Occipital lobe (tissue), 2 donors: Measurements from ENCODE around the gene ARHGAP32. TPM values are rescaled to one million over a fixed set of nuclear protein-coding genes. Genes with fewer than 3 reads are reported as not detected.

ENCODE experiments used
- DNase-seq: peaks from one replicate; lab custom pipeline; 2025; lab: John Stamatoyannopoulos, UW
- total RNA-seq: library from RNA; depleted of rRNA; stranded (reverse); fragments of >200 nt; gene quantifications from one replicate; pipeline ENCODE4 v1.2.3, GENCODE V29; 2014

The ARHGAP32 gene
- total RNA-seq, 1 donor from 2014 or later: 134 TPM

DNA sequence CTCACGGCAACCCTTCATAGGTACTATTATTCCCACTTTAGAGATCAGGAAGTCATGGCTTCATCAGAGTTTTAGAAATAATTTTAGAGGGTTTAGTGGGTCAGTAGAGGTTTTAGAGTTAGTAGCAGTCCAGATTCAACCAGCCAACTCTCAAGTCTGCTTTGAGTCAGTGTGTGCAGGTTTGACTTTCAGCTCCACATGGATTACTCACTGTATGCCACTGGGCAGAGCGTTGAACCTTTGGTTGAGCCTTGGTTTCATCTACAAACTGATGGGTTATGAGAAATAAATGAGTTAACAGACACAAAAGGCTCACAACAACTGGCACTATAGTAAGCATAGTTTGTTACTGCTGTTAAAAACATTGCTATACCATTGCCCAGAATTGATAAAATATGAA, 230.5 kb downstream of the ARHGAP32 start:
- no peak for DNase-seq

DNA sequence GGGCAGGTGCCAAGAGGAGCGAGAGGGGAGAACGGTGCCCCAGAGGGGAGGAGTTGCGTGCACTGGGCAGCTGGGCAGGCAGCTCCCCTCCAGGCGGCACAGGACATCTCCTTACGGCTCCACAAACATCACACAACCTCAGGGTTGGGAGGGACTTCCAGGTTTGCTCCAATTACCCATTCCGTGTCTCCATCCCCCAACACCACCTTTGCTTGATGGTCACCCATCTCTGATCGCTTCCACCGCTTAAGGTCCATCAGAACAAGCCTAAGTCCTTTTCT, 235.0 kb downstream of the ARHGAP32 start:
- DNase-seq: no peak

DNA sequence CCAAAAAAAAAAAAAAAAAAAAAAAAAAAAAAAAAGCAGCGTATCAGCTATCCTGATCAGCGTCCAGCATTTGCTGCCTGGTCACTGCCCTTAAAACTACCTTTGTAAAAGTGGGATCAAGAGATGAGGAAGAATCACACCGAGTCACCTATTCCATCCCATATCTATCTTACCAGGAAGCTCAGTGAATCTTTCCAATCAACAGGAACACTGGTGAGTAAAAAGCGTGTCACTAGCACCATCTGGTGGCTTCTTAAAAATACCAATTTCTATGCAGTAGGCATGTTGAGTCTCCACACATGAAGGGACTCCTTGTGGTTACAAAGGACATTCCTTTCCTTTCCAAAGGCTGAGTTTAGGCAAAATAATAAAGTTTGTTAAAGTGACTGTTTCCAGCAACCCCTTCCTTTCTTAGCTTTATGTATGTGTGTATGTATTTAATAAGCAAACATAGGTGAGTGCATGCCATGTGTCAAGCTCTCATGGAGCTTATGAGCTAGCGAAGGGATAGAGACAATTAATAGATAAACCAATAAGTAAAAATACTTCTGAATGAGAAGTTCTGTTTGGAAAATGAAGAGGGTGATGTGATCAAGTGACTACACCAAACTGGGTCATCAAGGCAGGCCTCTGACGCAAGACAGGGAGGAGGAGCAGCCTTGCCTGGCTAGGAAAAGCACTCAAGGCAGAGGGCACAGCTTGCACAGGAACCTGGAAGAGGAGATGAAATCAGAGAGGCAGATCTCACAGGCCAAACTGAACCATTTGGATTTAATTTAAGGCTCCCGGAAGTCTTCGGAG, 235.5 kb downstream of the ARHGAP32 start:
- DNase-seq: no peak

DNA sequence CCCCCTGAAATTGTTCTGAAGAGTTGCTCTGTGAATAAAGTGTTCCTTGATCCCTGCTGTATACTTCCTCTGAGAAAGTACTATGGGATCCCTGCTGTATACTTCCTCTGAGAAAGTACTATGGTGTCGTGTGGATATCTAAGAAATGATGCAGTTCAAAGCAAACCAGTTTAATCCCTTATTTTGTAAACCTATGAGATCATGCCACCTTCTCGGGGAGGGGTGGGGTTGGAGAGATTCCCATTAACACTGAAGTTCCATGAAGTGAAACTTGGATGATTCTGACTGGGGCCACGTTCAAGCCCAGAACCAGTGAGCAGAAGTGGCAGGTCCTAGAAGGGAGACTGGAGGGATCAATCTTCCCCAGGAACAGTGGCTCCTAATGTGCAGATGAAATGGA, 236.5 kb downstream of the ARHGAP32 start:
- DNase-seq: no peak

DNA sequence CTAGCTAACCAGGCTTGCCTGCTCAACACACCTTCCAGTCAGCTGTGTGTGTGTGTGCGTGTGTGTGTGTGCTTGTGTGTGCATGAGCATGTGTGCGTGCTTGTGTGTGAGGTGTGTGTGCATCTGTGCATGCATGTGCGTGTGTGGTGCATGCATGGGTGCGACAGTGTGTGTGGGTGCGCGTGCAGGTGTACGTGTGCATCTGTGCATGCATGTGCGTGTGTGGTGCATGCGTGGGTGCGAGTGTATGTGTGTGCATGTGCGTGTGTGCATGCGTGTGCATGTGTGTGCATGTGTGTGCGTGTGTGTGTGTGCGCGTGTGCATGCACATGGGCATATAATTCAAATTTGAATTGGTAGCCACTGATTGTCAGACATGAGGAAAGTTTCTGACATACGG, 239.0 kb downstream of the ARHGAP32 start:
- DNase-seq: no peak

DNA sequence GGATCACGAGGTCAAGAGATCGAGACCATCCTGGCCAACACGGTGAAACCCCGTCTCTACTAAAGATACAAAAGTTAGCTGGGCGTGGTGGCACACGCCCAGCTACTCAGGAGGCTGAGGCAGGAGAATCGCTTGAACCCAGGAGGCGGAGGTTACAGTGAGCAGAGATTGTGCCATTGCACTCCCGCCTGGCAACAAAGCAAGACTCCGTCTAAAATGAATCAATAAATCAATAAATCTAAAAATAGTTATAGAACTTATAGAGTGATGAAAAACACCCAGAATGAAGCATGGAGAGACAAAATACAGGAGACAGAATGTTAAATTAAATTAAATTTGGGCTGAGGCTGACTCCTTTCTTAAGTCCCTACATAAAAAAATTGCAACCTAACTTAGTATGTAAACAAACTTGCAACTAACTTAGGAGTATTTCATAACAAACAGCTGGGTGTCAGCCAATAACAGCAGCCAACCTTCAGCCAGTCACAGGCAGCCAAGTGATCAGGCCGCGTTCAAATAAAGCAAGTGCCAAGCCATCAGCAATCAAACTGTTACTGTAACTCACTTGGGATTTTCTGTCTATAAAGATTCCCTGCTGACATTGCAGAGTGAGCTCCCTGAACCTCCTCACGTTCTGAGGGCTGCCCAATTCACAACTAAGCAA, 242.2 kb downstream of the ARHGAP32 start:
- DNase-seq: no peak

DNA sequence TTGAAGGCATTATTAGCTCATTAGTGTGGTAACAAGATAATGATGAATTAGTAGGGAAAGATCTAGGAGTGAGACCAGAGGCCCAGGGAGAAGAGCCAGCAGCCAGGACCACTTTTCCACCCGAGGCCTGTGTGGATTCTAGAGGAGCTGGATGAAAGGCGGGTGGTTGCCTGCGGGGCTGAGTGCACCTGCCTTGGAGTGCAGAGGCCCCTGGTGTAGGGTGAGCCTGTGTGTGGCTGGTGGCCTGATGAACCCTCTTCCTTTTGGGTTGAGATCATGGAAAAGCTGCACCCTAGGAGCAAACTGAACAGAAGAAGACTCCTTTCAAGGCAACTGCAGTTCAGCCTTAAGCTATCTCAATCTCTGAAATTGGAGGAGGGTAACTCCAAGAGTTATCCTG, 243.5 kb downstream of the ARHGAP32 start:
- DNase-seq: no peak

DNA sequence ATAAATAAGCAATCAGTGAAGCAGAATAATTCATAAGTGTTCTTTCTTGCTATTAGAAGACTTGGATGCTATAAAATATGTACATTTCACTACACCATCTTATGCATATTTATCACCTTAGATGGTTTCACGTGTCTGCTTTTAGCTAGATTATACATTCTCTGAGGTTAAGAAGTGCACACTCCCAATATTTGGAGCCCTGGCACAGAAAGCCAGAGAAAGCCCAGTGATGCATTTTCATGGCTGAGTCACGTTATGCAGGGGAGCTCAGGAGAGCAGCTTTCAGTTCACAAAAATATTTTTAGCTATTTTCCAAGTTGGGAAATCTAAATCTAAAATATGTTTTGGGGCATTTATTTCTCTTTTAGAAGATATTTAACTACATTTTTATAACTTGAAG, 244.4 kb downstream of the ARHGAP32 start:
- DNase-seq: no peak

DNA sequence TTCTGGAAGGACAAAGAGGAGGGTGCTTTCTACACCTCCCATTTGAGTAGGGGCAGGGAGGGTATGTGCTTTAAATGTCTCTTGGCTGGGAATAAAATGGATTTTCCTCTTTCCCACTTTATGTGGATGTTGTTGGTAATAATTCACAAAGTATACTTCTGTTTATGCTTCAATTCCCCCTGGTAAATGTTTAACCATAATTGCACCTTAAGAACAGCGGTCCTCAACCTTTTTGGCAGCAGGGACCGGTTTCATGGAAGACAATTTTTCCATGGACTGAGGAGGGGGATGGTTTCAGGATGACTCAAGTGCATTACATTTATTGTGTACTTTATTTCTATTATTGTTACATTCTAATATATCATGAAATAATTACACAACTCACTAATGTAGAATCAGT, 245.5 kb downstream of the ARHGAP32 start:
- DNase-seq: no peak

DNA sequence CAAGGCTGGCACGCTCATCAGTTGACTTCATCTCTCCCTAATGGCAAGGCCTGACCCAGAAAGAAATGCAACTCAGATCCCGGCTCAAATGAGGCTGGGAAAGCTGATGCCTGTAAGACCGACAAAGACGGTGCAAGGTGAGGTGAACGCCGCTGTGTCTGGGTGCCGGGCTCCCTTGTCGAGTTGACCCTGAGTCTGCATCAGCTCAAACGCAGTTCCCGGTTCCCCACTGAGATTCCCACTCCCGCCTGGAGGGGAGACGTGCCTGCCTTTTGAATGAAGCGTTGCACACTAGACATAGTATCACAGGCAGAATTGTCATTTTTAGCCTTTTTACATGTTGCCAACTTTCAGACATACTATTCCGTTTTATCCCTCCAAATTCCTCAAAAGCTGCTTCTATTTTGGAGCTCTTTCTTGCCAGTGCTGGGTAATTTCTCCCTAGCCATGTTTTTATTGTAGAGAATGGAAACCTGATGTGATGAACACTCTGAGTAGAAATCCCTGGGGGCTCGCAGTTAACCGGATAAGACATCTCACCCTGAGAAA, 248.6 kb downstream of the ARHGAP32 start:
- no peak for DNase-seq

DNA sequence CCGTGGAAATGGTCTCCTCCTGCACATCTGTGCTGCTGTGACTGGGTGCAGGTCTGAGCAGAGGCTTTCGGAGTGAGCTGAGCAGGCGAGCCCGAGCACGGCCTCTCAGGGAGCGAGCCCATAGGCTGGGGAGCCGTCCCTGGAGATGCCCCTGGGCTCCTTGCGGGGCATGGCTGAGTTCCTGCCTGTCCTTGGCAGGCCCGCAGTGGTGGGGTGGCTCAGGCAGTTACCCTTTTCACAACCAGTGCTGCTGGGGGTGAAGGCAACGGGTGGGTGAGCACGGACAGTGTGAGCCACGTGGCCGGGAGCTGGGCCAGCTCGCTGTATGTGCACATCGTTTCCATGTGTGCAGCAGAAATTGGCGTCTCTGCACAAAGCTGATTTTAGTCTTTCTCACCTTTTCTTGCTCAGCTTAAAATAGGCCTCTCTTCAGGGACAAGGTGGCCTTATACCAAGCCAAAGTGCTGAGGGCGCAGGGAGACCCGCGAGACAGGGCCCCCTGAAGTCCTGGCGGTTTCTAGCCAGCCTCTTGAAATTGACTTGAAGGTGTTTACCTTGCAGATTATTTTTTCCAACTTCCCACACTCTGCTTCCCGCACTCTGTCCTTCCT, 249.2 kb downstream of the ARHGAP32 start, which contains the start of gene TP53AIP1:
Gene TP53AIP1, minus strand, starts transcription at position 55 of the 611 bp plus-strand sequence. CDS start 5,053 bp downstream, outside the sequence.
- peak; percentile 18 for DNase-seq

DNA sequence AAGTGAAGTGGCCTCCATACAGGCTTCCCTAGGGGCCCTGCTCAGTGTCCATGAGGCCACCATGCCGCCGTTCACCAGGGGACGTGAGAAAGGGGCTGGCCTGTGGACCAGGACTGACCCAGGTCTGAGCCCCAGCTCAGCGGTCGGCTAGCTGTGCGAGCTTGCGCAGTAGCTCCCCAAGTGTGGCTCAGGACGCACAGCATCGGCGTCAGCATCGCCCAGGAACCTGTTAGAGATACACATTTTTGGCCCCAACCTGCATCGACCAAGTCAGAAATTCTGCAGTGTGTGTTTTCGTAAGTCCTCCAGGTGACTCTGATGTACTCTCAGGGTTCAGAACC, 249.9 kb downstream of the ARHGAP32 start:
- no peak for DNase-seq

DNA sequence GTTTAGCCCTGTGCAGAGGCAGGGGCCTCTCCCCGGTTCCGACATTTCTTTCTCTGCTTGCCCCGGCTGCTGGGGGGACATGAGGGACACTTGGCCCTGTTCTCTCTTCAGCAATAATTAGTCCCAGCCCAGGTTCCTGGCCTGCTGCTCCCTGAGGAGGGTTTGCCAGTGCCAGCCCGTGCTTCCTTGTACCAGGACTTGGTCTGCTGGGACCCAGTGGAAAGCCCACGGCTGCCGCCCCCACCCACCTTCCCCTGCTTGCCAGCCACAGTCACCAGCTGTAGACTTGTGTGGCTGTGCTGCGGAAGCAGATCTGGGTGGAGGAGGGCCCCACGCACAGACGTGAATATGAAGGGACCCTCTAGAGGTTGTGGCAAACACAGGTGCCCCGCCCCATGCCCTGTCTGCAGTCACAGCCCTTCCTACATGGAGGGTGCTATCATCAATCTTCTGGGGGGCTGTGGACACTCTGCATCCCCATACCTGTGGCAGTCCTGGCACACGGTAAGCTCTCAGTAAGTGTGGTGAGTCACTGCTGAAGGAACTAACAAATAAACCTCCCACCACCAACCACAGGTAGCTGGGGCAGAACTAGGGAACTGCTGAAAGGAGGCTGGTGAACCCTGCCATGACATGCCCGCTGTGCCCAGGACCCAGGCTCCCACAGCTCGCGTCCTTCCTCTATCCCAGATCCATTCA, 250.4 kb downstream of the ARHGAP32 start:
- no peak for DNase-seq

DNA sequence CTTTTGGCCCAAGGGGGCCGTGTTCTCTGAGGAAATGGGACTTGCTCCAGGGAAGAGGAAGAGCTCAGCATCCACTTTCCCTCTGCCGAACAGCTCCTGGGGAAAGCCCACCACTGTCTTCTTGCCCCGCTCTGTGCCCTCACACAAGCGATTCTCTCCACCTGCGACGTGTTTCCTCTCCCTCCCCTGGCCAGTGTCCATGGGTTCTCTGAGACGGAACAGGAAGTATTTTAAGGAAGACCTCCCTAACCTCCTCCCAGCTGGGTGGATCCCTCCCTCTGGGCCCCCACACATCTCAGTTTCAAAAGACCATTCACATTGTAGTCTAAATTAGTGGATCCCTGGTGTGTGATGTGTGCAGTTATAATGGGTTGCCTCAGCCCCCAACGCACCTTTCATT, 251.0 kb downstream of the ARHGAP32 start:
- DNase-seq: no peak

DNA sequence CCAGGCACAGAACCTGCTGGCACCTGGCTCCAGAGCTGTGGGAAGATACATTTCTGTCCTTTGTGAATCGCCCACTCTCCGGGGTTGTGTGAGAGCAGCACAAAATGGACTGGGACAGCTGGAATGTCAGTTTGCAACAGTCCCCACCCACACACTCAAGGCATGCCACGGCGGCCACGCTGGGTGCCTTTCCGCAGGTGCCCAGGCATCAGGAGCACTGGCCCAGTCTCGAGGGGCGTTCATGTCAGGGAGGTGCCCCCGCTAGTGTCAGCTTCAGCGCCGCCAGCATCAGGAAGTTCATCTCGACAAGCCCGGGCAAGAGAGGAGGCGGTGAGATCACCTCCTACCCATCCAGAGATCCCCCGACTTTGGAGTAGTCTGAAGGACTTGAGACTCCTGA, 251.5 kb downstream of the ARHGAP32 start:
- DNase-seq: peak; percentile 23

DNA sequence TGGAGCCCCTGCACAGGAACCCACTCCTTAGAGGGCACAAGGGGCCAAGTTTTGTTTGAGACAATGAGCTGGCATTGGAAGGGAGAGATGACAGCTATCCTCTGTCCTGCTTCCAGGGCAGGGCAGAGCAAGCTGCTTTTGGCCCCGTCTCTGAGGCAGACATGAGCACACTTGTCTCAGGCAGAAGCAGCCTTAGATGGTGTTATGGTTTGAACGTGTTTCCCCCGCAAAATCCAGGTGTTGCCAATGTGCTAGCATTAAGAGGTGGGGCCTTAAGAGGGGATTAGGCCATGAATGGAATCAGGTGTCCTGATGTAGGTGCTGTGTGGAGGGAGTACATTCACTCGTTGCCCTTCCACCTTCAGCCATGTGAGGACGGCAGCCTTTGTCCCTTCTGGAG, 252.0 kb downstream of the ARHGAP32 start:
- DNase-seq: no peak

DNA sequence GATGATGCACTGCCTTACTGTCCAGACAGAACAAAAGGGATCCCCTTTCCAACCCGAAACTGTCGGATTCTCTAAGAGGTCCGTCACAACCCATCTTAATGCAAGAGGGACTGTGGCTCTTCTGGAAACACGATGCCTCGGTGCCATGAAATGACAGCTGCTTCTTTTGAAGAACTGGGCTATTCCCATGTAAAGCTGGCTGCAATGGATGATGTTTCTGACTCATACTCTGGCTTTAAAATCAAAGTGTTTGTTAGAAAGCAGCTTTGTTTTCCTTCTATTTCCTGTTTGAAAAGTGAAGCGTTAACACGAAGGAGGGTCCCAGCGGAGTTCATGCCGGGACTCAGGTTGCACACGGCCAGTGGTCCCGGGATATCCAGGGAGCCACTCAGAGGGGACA, 252.5 kb downstream of the ARHGAP32 start:
- DNase-seq: no peak

DNA sequence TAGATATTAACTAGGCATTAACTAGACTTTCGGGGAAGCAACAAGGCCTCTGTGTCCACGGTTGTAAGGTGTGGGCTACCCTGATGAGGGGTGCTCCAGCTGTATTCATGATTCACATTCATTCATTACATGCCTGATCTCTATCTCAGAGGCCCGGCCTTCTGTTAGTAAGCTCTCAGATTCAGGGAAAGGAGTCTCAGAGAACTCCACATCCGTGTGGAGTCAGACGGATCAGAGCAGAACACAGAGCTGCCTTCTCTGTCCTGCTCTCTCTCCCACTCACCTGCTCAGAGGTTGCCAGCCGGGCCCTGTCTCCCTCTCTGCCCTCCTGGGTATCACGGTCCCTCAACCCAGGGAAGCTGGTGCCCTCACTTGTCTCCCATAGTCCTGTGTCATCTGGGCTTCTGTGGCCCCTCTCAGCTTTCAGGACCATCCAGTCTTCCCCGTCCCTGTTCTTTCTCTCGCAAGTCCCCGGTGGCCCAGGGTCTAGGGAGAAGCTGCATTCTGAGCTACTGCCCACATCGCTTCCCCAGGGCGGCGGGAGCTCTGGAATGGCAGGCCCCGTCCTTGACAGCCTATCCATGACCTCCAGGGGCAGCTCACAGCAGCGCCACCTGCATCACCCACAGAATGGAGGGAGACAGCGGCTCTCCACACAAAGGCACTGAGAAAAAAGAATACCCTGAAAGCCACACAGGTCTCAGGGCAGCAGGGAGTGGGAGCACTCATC, 253.8 kb downstream of the ARHGAP32 start:
- DNase-seq: no peak

DNA sequence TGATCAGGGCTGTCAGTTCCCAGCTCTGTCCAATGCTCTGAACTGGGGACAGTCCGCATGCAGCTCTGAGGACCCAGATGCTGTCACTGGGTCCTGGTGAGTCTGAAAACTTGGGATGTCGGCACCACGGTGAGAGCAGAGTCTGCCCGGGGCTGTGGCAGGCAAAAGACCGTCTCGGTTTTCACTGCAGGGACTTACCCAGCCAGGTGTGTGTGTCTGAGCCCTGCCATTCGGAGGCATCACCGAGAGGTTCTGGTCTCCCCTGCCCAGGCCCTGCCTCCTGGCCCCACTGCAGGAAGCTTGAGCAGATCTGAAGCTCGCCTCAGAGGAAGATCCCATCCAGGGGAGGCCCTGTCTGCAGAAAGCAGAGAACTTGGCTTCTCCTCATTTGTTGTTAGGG, 254.6 kb downstream of the ARHGAP32 start:
- no peak for DNase-seq

DNA sequence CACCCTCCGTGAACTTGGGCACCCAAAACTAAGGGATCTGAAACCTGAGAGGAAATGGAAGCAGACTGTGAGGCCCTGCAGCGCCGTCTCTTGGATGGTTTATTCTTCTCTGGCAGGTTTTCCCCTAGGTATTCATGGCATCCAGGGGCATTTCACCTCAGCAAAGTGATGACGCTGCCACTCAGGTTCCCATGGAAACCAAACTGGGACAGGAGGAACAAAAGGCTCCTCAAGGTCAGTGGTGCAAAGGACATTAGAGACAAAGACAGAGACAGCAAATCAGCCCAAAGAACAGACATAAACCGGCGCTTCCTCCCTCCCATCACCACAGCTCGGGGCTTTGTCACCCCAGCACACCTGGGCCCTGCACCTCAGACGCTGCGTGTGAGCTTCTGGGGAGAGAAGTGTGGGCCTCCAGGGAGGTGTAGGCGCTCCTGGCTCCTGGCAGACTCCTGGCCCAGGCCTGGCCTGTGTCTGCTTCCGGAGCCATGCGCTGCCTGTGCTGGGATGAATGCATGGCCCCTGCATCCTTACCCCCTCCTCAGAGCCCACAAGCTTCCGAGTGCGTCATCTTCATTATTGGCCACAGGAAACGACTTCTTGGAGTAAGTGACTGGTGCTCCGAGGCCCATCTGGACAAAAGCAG, 255.4 kb downstream of the ARHGAP32 start:
- no peak for DNase-seq

DNA sequence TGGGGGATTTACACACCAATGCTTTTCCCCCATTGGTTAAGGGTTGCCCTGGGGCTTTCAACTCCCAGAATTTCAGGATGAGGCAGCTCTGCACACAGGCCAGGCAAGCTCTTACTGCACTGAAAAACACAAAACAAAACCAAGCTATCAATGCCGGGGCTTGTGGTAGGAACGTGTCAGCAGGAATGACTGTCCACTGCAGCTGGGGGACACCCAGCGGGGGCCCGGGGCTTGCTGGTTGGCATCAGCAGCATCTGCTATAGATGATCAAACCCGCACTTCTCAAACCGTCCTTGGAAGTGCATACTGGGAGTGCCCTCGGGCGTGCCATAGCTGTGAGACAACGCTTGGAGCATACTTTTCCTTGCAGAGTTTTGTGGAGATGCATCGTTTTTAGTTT, 257.2 kb downstream of the ARHGAP32 start:
- no peak for DNase-seq
